ENCODE results near the gene GIPC1. TPM values are rescaled to one million over a fixed set of nuclear protein-coding genes. Genes with fewer than 3 reads are reported as not detected.
A peak's percentile ranks its signal among the peaks of the same experiment; 100 is the strongest.

Gene GIPC1
- polyA plus RNA-seq, 1 of the 3 experiments (the other 2 are of a cell fraction), result 144 TPM

GRCh38 chr19:14496834-14497227 lies 904 bp upstream of the GIPC1 start:
- TF ChIP-seq CHD2 (IDR thresholded peaks at IDR 0.05; ENCODE audit: low read length, partially characterized antibody) (no peak), FOXJ3 (CRISPR knock-in tag; IDR thresholded peaks at IDR 0.05) (no peak)
- POLR2A ChIA-PET, result interaction anchor here (1.2 to 2.4 kb wide), 2 partner anchors 21 to 25 kb away, joined by 5 to 15 read pairs; partner anchors contain the start of gene DNAJB1
- DNase-seq, result no peak
- Histone ChIP-seq H3K27me3 (ENCODE audit: insufficient read depth) (no peaks in the 10 kb centered on the region), H4K20me1 (ENCODE audit: insufficient read depth) (peaks cover 20% of the 10 kb centered on the region), H3K36me3 (replicated peaks in 1 of 2; ENCODE audit: control insufficient read depth in 1 of 2, insufficient read depth in 2 of 2, low read length in 1 of 2) (no peaks in the 10 kb centered on the region), H3K9me3 (no peaks in the 10 kb centered on the region), H3K9me2 (no peaks in the 10 kb centered on the region), H3K9ac (peak overlapping the region; percentile 48; the same call in 1 of the 2 replicates), H3F3A (replicated peaks; ENCODE audit: insufficient read depth) (no peaks in the 10 kb centered on the region), H3K4me3 (ENCODE audit: low read depth in 2 of 2, low read length in 1 of 2) (peak overlapping the region; percentile 61 to 65; a peak in 3 of 4 replicates), H3K4me1 (ENCODE audit: control insufficient read depth in 1 of 2, insufficient read depth in 2 of 2, low read depth in 1 of 2, low read length in 1 of 2) (peaks cover 4 to 25% of the 10 kb centered on the region in 2 experiments; a peak in 2 of 4 replicates), H2AFZ (ENCODE audit: low read depth) (peak overlapping the region; percentile 86; the same call in 1 of the 2 replicates), H3K4me2 (peak overlapping the region; percentile 75), H3K79me2 (ENCODE audit: insufficient read depth) (peaks cover 40% of the 10 kb centered on the region), H3K27ac (ENCODE audit: low read depth in 2 of 2, low read length in 1 of 2) (peak overlapping the region in 1 of 2 experiments; percentile 67; a peak in 2 of 4 replicates)
- CTCF ChIA-PET, result interaction anchor here (1.3 to 3.9 kb wide), 4 partner anchors 8 to 20 kb away, joined by 4 to 45 read pairs (median 4); no protein-coding TSS in a partner anchor
- WGBS (ENCODE audit: low lambda C conversion rate), result 78% methylated on average over 7 of the region's 7 CpGs

- no peaks in the 10 kb centered on the region for H3K9me3 ChIP-seq
- no peaks in the 10 kb centered on the region for H3K27me3 ChIP-seq (ENCODE audit: insufficient read depth)
- H3K4me3 ChIP-seq (ENCODE audit: low read depth in 2 of 2, low read length in 1 of 2), result peak overlapping the region; percentile 65 to 93
- H3K9ac ChIP-seq, result peak overlapping the region; percentile 74
- H3K4me1 ChIP-seq (ENCODE audit: control insufficient read depth in 1 of 2, insufficient read depth in 2 of 2, low read depth in 1 of 2, low read length in 1 of 2), result peaks cover 4 to 25% of the 10 kb centered on the region in 2 experiments; a peak in 2 of 4 replicates
- TF ChIP-seq CTCF (IDR thresholded peaks at IDR 0.05), result no peak
- TF ChIP-seq GATA2 (CRISPR knock-in tag; IDR thresholded peaks at IDR 0.05), result no peak
- no peak for TF ChIP-seq TEAD4 (IDR thresholded peaks at IDR 0.05; ENCODE audit: borderline replicate concordance, insufficient read depth)
- TF ChIP-seq GABPA (IDR thresholded peaks at IDR 0.05; ENCODE audit: low read depth), result no peak
- no peak for TF ChIP-seq MXI1 (IDR thresholded peaks at IDR 0.05; ENCODE audit: low read depth, low read length)
- no peak for TF ChIP-seq SMC3 (IDR thresholded peaks at IDR 0.05; ENCODE audit: low read depth, low read length)
- TF ChIP-seq RCOR1 (IDR thresholded peaks at IDR 0.05; ENCODE audit: low read length), result no peak
- no peak for TF ChIP-seq RXRA (IDR thresholded peaks at IDR 0.05; ENCODE audit: borderline replicate concordance, low read depth)
- no peak for TF ChIP-seq CHD2 (IDR thresholded peaks at IDR 0.05; ENCODE audit: low read length, partially characterized antibody)
- no peak for TF ChIP-seq TCF12 (IDR thresholded peaks at IDR 0.05)
- TF ChIP-seq NFIC (IDR thresholded peaks at IDR 0.05; ENCODE audit: borderline replicate concordance), result no peak
- H3K27ac ChIP-seq (ENCODE audit: low read depth in 2 of 2, low read length in 1 of 2), result peak overlapping the region in 1 of 2 experiments; percentile 56; a peak in 1 of 4 replicates
- H3K9me2 ChIP-seq, result no peaks in the 10 kb centered on the region
- peaks cover 20% of the 10 kb centered on the region for H4K20me1 ChIP-seq (ENCODE audit: insufficient read depth)
- peaks cover 48% of the 10 kb centered on the region for H3K79me2 ChIP-seq (ENCODE audit: insufficient read depth)
- peak overlapping the region; percentile 94 for H3K4me2 ChIP-seq
- POLR2A ChIA-PET, result interaction anchor here (1.2 to 2.4 kb wide), 2 partner anchors 22 to 23 kb away, joined by 5 to 15 read pairs; partner anchors contain the start of gene DNAJB1
- no peak overlapping the region for H2AFZ ChIP-seq (ENCODE audit: low read depth)
- WGBS (ENCODE audit: low lambda C conversion rate), result 0% methylated on average over 14 of the region's 28 CpGs
- no peak for DNase-seq
- H3F3A ChIP-seq (replicated peaks; ENCODE audit: insufficient read depth), result no peaks in the 10 kb centered on the region
- H3K36me3 ChIP-seq (replicated peaks in 1 of 2; ENCODE audit: control insufficient read depth in 1 of 2, insufficient read depth in 2 of 2, low read length in 1 of 2), result no peaks in the 10 kb centered on the region
- CTCF ChIA-PET, result interaction anchor here (0.8 to 3.9 kb wide), 8 partner anchors 9 to 148 kb away, joined by 3 to 45 read pairs (median 3); no protein-coding TSS in a partner anchor
Measured at GRCh38 chr19:14495672-14496028, 277 bp downstream of the GIPC1 start.
